T-cell (primary cell): ENCODE measurements around the gene CENPW. TPM values are rescaled to one million over a fixed set of nuclear protein-coding genes. Genes with fewer than 3 reads are reported as not detected.

Source experiments
- ATAC-seq, 4 experiments: fragments of 200-7000 bp in 3 of 4; fragments of 150-1000 bp in 1 of 4; cut with Tn5 transposase; replicated peaks in 1 of 4; 1 replicate in 3 of 4; 2 replicates in 1 of 4; pipeline ENCODE4 v1.10.0; 2021; ENCODE audit warnings: moderate library complexity in 3 of 4, mild to moderate bottlenecking in 2 of 4, moderate number of reproducible peaks in 1 of 4
- CTCF ChIA-PET, 2 donors: fragments of 300-600 bp; sonication (Branson Sonifier 250); formaldehyde crosslinking; loops; one replicate each; lab custom pipeline; 2022; ENCODE audit warnings: antibody characterized with exemption in 2 of 2; lab: Charles Lee
- POLR2A ChIA-PET, 2 donors: fragments of 300-600 bp; sonication (Branson Sonifier 250); formaldehyde crosslinking; loops; one replicate each; lab custom pipeline; 2022; ENCODE audit warnings: antibody characterized with exemption in 2 of 2; lab: Charles Lee
- DNase-seq, 35 experiments: peaks; one replicate each; pipeline versions ENCODE4 v3.0.0 to v3.0.0-alpha.2; 2013 to 2023
- H3K27ac ChIP-seq: one replicate; pipeline ENCODE4 v1.5.1; 2013; ENCODE audit warnings: low read length
- H3K27me3 ChIP-seq, 2 experiments: replicated peaks in 1 of 2; 1 replicate in 1 of 2; 2 replicates in 1 of 2; pipeline versions ENCODE4 v1.6.1 to v1.7.0; 2013; ENCODE audit warnings: low read length in 1 of 2, mixed read lengths in 1 of 2; ENCODE audit not compliant: control insufficient read depth in 2 of 2, insufficient read depth in 2 of 2; ENCODE audit errors: extremely low read depth in 1 of 2
- H3K36me3 ChIP-seq, 2 donors: 1 replicate in 1 of 2; 2 replicates in 1 of 2; pipeline versions ENCODE4 v1.6.1 to v1.7.0; 2013; ENCODE audit warnings: low read length in 1 of 2; ENCODE audit not compliant: control insufficient read depth in 2 of 2, insufficient read depth in 1 of 2; ENCODE audit errors: extremely low read depth in 1 of 2
- H3K4me1 ChIP-seq, 2 experiments: 1 replicate in 1 of 2; 2 replicates in 1 of 2; pipeline versions ENCODE4 v1.6.1 to v1.7.0; 2013; ENCODE audit warnings: low read length in 2 of 2, mixed read lengths in 1 of 2; ENCODE audit not compliant: insufficient read depth in 2 of 2, control insufficient read depth in 1 of 2; ENCODE audit errors: extremely low read depth in 1 of 2
- H3K4me3 ChIP-seq, 2 donors: 1 replicate in 1 of 2; 2 replicates in 1 of 2; pipeline versions ENCODE4 v1.5.1 to v1.7.0; 2013; ENCODE audit warnings: mild to moderate bottlenecking in 2 of 2, low read length in 1 of 2, moderate library complexity in 1 of 2; ENCODE audit not compliant: control insufficient read depth in 1 of 2; ENCODE audit errors: extremely low read depth in 1 of 2
- H3K9me3 ChIP-seq: 2 replicates; pipeline ENCODE4 v1.7.0; 2013
- H3K27ac Mint-ChIP-seq, 2 donors: one replicate each; pipeline ENCODE4 v1.8.0; 2020 to 2021; ENCODE audit warnings: mild to moderate bottlenecking in 2 of 2, mixed read lengths in 2 of 2
- H3K27me3 Mint-ChIP-seq, 2 donors: one replicate each; pipeline ENCODE4 v1.8.0; 2021 to 2022; ENCODE audit warnings: mixed read lengths in 2 of 2
- H3K36me3 Mint-ChIP-seq: one replicate; pipeline ENCODE4 v1.8.0; 2021; ENCODE audit warnings: mixed read lengths
- H3K4me1 Mint-ChIP-seq, 3 donors: one replicate each; pipeline ENCODE4 v1.8.0; 2020 to 2022; ENCODE audit warnings: mixed read lengths in 3 of 3, mild to moderate bottlenecking in 1 of 3
- H3K4me3 Mint-ChIP-seq, 3 donors: one replicate each; pipeline ENCODE4 v1.8.0; 2020 to 2022; ENCODE audit warnings: mild to moderate bottlenecking in 3 of 3, mixed read lengths in 3 of 3, moderate library complexity in 3 of 3
- H3K9me3 Mint-ChIP-seq, 3 donors: one replicate each; pipeline ENCODE4 v1.8.0; 2020 to 2022; ENCODE audit warnings: mixed read lengths in 3 of 3
- WGBS: methylation state at CpG from one replicate; pipeline ENCODE4 v1.1.5; 2013; ENCODE audit warnings: missing lambda C conversion rate; ENCODE audit not compliant: insufficient coverage; 5-methylcytosine and 5-hydroxymethylcytosine counted together
- total RNA-seq, 35 experiments: library from RNA in 6 of 35; stranded (reverse) in 6 of 35; fragments of 120-200 nt in 1 of 35; gene quantifications; one replicate each; pipeline versions ENCODE4 v1.2.1 to v1.2.4 and lab custom pipeline; 2013 to 2026

CENPW gene
- total RNA-seq, 5 donors from 2014 or later (not counting 1 experiment from before 2014, with no cell fraction given), result 1.2 to 4.1 (median 1.9) TPM

DNA sequence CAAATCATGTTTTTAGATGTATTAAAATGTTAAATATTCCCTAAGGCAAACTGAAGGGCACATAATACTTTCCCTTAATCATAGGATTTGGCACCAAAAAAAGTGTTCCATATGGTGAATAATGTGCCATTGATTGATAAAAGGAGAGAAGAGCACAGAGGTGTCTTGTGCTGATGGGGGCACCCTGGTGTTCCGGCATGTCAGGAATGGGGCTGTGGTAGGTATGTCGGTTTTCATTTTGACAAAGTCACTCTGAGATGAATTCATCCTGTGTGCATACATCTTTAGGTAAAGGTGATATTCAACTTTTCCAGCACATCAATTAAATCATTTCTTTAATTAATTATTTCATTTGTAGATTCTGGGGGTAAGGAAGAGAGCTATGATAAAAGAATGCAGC is 36.8 kb downstream of the CENPW start:
- ATAC-seq, result no peak
- Mint-ChIP-seq H3K27ac (no peak overlapping the region), H3K4me1 (no peaks in the 10 kb centered on the region), H3K27me3 (no peaks in the 10 kb centered on the region), H3K36me3 (no peaks in the 10 kb centered on the region), H3K9me3 (peaks cover 0 to 6% (median 0%) of the 10 kb centered on the region in 3 donors), H3K4me3 (no peak overlapping the region)
- no peak overlapping the region for H3K27ac ChIP-seq
- no peak overlapping the region for H3K4me3 ChIP-seq
- no peak for DNase-seq
- H3K27me3 ChIP-seq, result no peaks in the 10 kb centered on the region
- ChIA-PET POLR2A (no interaction called here), CTCF (no interaction called here)
- no peaks in the 10 kb centered on the region for H3K9me3 ChIP-seq
- no CpG with 5 or more reads among the region's 2 CpGs for WGBS
- H3K36me3 ChIP-seq, result no peaks in the 10 kb centered on the region
- no peaks in the 10 kb centered on the region for H3K4me1 ChIP-seq

DNA sequence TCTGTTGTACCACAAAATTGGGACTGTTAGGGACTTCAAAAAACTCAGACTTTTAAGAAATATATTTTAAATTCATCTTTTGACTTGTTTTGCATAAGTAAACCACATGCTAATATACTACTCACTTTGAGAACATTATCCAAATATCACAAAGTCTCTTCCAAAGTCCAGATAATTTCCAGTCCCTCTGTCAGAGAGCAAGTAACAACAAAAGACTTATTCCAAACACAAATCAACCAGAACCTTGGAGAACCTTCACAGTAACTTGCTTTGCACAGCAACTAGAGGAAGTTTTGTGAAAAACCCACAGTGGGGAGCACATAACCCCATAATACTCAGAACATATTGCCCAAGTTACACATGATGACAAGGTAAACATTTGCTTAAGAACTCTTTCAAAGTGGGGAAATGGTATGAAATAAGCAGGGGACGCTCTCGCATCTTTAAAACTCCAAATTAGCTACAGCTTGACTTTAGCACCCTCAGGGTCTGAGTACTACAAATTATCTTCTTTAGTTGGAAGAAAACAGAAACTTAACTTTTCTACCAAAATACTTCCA is 37.8 kb downstream of the CENPW start:
- ChIA-PET POLR2A (no interaction called here), CTCF (no interaction called here)
- Histone ChIP-seq H3K4me3 (no peak overlapping the region), H3K27me3 (no peaks in the 10 kb centered on the region), H3K36me3 (no peaks in the 10 kb centered on the region), H3K27ac (no peak overlapping the region), H3K9me3 (no peaks in the 10 kb centered on the region), H3K4me1 (no peaks in the 10 kb centered on the region)
- Mint-ChIP-seq H3K36me3 (no peaks in the 10 kb centered on the region), H3K27ac (no peak overlapping the region), H3K9me3 (peaks cover 2 to 12% (median 6%) of the 10 kb centered on the region in 3 donors), H3K27me3 (no peaks in the 10 kb centered on the region), H3K4me1 (no peaks in the 10 kb centered on the region), H3K4me3 (no peak overlapping the region)
- no peak for DNase-seq
- ATAC-seq, result no peak
- no CpG with 5 or more reads among the region's 2 CpGs for WGBS

GRCh38 chr6:126380072-126380583 is 40.2 kb downstream of the CENPW start:
- Histone ChIP-seq H3K36me3 (no peaks in the 10 kb centered on the region), H3K4me3 (no peak overlapping the region), H3K9me3 (peaks cover 2% of the 10 kb centered on the region), H3K27ac (no peak overlapping the region), H3K4me1 (no peaks in the 10 kb centered on the region), H3K27me3 (no peaks in the 10 kb centered on the region)
- WGBS, result no CpG with 5 or more reads among the region's 1 CpG
- no peak for ATAC-seq
- Mint-ChIP-seq H3K27me3 (no peaks in the 10 kb centered on the region), H3K36me3 (no peaks in the 10 kb centered on the region), H3K9me3 (peaks cover 21 to 30% (median 25%) of the 10 kb centered on the region in 3 donors), H3K4me1 (no peaks in the 10 kb centered on the region), H3K4me3 (no peak overlapping the region), H3K27ac (no peak overlapping the region)
- ChIA-PET CTCF (no interaction called here), POLR2A (no interaction called here)
- DNase-seq, result no peak

DNA sequence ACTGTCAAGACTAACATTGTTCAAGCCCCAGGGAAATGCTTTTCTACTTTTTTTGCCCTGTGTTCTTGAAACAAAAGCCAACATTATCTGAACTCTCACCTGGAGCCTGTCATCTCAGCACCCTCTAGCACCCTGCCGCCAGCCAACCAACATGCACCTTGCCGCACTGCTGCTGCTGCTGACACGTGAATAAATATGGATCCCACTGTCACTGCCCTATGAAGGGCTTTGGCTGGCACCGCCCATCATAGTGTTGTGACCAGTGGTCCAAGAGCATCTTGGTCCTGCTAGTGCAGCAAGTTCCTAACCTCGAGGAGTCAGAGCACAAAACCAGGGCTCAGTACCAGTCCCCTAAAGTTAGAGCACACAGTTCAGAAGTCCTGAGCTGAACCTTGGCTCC is 41.6 kb downstream of the CENPW start:
- H3K9me3 Mint-ChIP-seq, result peaks cover 22 to 35% (median 29%) of the 10 kb centered on the region in 3 donors
- Histone ChIP-seq H3K4me3 (no peak overlapping the region), H3K27ac (no peak overlapping the region), H3K9me3 (peaks cover 2% of the 10 kb centered on the region), H3K4me1 (no peaks in the 10 kb centered on the region), H3K27me3 (no peaks in the 10 kb centered on the region), H3K36me3 (no peaks in the 10 kb centered on the region)
- ChIA-PET CTCF (no interaction called here), POLR2A (no interaction called here)
- no peaks in the 10 kb centered on the region for H3K36me3 Mint-ChIP-seq
- no peak for DNase-seq
- WGBS, result 90% methylated on average over 5 of the region's 5 CpGs
- no peak overlapping the region for H3K4me3 Mint-ChIP-seq
- H3K4me1 Mint-ChIP-seq, result no peaks in the 10 kb centered on the region
- no peaks in the 10 kb centered on the region for H3K27me3 Mint-ChIP-seq
- ATAC-seq, result no peak
- H3K27ac Mint-ChIP-seq, result no peak overlapping the region

GRCh38 chr6:126383203-126383602 is 43.3 kb downstream of the CENPW start:
- CTCF ChIA-PET, result interaction anchor here in 1 of 2 donors (0.7 kb wide), 1 partner anchor 46 kb away, joined by 4 read pairs; no protein-coding TSS in a partner anchor

GRCh38 chr6:126385536-126385935 is 45.6 kb downstream of the CENPW start:
- Mint-ChIP-seq H3K36me3 (no peaks in the 10 kb centered on the region), H3K9me3 (peaks cover 22 to 35% (median 29%) of the 10 kb centered on the region in 3 donors), H3K27ac (no peak overlapping the region), H3K4me1 (no peaks in the 10 kb centered on the region), H3K4me3 (no peak overlapping the region), H3K27me3 (no peaks in the 10 kb centered on the region)
- H3K9me3 ChIP-seq, result peaks cover 2% of the 10 kb centered on the region
- POLR2A ChIA-PET, result no interaction called here
- no peaks in the 10 kb centered on the region for H3K4me1 ChIP-seq
- CTCF ChIA-PET, result no interaction called here
- H3K4me3 ChIP-seq, result no peak overlapping the region
- no peak overlapping the region for H3K27ac ChIP-seq
- no CpG with 5 or more reads among the region's 1 CpG for WGBS
- no peaks in the 10 kb centered on the region for H3K36me3 ChIP-seq
- ATAC-seq (no peak), DNase-seq (no peak)
- no peaks in the 10 kb centered on the region for H3K27me3 ChIP-seq

More at GRCh38 chr6:126383203-126383602, 43.3 kb downstream of the CENPW start:
- no peaks in the 10 kb centered on the region for H3K4me1 ChIP-seq
- H3K27ac ChIP-seq, result no peak overlapping the region
- no peaks in the 10 kb centered on the region for H3K27me3 ChIP-seq
- H3K4me3 ChIP-seq, result no peak overlapping the region
- no peaks in the 10 kb centered on the region for H3K36me3 ChIP-seq
- H3K27me3 Mint-ChIP-seq, result no peaks in the 10 kb centered on the region
- no peak overlapping the region for H3K4me3 Mint-ChIP-seq
- POLR2A ChIA-PET, result no interaction called here
- ATAC-seq (no peak), DNase-seq (no peak)
- no peak overlapping the region for H3K27ac Mint-ChIP-seq
- peaks cover 22 to 35% (median 29%) of the 10 kb centered on the region in 3 donors for H3K9me3 Mint-ChIP-seq
- no peaks in the 10 kb centered on the region for H3K36me3 Mint-ChIP-seq
- no peaks in the 10 kb centered on the region for H3K4me1 Mint-ChIP-seq
- peaks cover 2% of the 10 kb centered on the region for H3K9me3 ChIP-seq
